Muscle of leg (tissue), 11 donors: ENCODE measurements around the gene TCEANC2. TPM values are rescaled to one million over a fixed set of nuclear protein-coding genes. Genes with fewer than 3 reads are reported as not detected.

ENCODE experiments used
- DNase-seq: peaks from one replicate; pipeline ENCODE4 v3.0.0; 2013
- H3K27ac ChIP-seq: one replicate; pipeline ENCODE4 v1.5.1; 2013; ENCODE audit warnings: mild to moderate bottlenecking, low read length, control low read depth
- H3K27me3 ChIP-seq: one replicate; pipeline ENCODE4 v1.6.1; 2013; ENCODE audit warnings: low read length; ENCODE audit not compliant: control insufficient read depth, insufficient read depth
- H3K36me3 ChIP-seq: one replicate; pipeline ENCODE4 v1.6.1; 2013; ENCODE audit warnings: low read length; ENCODE audit not compliant: control insufficient read depth, insufficient read depth
- H3K4me1 ChIP-seq: one replicate; pipeline ENCODE4 v1.6.1; 2013; ENCODE audit warnings: low read length; ENCODE audit not compliant: control insufficient read depth, insufficient read depth
- H3K4me3 ChIP-seq: one replicate; pipeline ENCODE4 v1.5.1; 2013; ENCODE audit warnings: low read length, control low read depth
- H3K9me3 ChIP-seq: replicated peaks from 2 replicates; pipeline ENCODE4 v1.6.1; 2013; ENCODE audit warnings: low read depth, low read length; ENCODE audit not compliant: control insufficient read depth
- WGBS: methylation state at CpG from one replicate; pipeline ENCODE4 v1.1.5; 2013; ENCODE audit warnings: missing lambda C conversion rate; ENCODE audit not compliant: insufficient coverage; 5-methylcytosine and 5-hydroxymethylcytosine counted together
- polyA plus RNA-seq, 8 donors: library from polyadenylated mRNA; unstranded; fragments of 120-200 nt; gene quantifications; one replicate each; pipeline versions ENCODE4 v1.2.1 to v1.2.3, GENCODE V29; 2013; ENCODE audit warnings: inconsistent platforms in 1 of 8, low replicate concordance in 1 of 8; ENCODE audit not compliant: insufficient read length in 8 of 8, insufficient read depth in 1 of 8
- total RNA-seq: library from RNA; stranded (reverse); fragments of 120-200 nt; gene quantifications from one replicate; pipeline ENCODE4 v1.2.4, GENCODE V29; 2013

The TCEANC2 gene
- total and polyA plus RNA-seq, 9 donors = 4.0 to 6.2 (median 4.8) TPM

DNA sequence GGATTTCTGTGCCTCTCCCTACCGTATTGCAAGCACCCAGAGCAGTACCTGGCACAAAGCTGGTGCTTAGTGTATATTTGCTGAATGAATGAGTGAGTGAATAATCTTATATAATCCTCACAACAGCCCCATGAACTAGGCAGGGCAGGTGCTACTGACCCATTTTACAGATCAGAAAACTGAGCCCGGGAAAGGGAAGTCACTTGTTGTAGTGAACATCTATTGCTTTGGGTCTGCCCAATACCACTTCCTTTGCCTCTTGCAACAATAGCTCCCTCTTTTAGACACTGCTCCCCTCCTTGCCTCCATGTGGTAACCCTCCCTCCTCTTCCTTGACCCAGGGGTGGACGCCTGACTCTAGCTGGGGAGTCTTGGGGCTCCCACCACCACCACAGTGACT lies 96.3 kb downstream of the TCEANC2 start:
- WGBS = no CpG with 5 or more reads among the region's 3 CpGs
- H3K27me3 ChIP-seq = peaks cover 3% of the 10 kb centered on the region
- no peaks in the 10 kb centered on the region for H3K36me3 ChIP-seq
- DNase-seq = no peak
- peaks cover 8% of the 10 kb centered on the region for H3K4me1 ChIP-seq
- no peak overlapping the region for H3K4me3 ChIP-seq
- H3K9me3 ChIP-seq = no peaks in the 10 kb centered on the region
- no peak overlapping the region for H3K27ac ChIP-seq

DNA sequence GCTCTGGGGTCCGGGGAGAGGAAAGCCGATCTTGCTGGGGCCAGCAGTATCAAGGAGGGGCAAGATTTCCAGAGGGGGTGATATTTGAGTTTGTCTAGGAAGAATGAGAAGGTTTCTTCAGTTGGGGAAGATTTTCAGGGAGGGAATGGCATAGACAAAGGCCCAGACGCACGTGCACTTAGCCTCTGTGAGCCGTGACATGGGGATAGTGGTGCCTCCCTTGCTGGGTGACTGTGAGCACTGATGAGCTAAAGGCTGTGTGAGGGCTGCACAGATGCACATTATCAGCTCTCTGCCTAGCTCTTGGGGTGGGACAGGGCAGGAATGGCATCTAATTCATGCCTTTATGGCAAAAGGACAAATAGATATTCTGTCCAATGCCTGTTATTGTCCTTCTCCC lies 97.6 kb downstream of the TCEANC2 start:
- H3K36me3 ChIP-seq = no peaks in the 10 kb centered on the region
- no peak overlapping the region for H3K27ac ChIP-seq
- no peaks in the 10 kb centered on the region for H3K9me3 ChIP-seq
- DNase-seq = no peak
- H3K4me3 ChIP-seq = no peak overlapping the region
- peaks cover 3% of the 10 kb centered on the region for H3K27me3 ChIP-seq
- WGBS = 78% methylated on average over 4 of the region's 5 CpGs
- H3K4me1 ChIP-seq = peaks cover 8% of the 10 kb centered on the region

DNA sequence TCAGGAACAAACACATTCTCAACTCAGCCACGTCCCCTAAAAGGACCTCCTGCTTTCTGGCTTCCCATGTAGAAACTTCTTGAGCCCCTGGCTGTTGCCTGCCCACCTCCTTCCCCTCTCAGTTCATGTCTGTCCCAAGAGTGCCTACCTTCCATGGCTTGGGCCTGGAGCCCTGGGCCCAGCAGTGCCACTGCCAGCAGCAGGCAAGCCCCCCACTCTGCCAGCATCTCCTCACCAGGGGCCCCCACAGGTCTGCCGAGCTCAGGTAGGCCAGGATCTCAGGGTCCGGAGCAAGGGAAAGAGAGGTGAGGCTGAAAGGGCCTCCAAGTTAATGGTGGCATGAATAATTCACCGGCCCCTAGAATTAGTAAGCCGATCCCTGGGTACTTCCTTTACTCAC lies 99.3 kb downstream of the TCEANC2 start, which contains the start of gene CDCP2:
Gene CDCP2 (minus strand): TSS at position 305 of the 400 bp plus-strand sequence. CDS start 78 bp downstream, at position 227.
- no peaks in the 10 kb centered on the region for H3K36me3 ChIP-seq
- DNase-seq = no peak
- peak within 1 kb of the TSS; percentile 9 for H3K27ac ChIP-seq
- H3K27me3 ChIP-seq = peaks cover 3% of the 10 kb centered on the region
- no peak within 1 kb of the TSS for H3K4me3 ChIP-seq
- WGBS = 100% methylated on average over 1 of the region's 5 CpGs
- no peaks in the 10 kb centered on the region for H3K9me3 ChIP-seq
- peaks cover 8% of the 10 kb centered on the region for H3K4me1 ChIP-seq

DNA sequence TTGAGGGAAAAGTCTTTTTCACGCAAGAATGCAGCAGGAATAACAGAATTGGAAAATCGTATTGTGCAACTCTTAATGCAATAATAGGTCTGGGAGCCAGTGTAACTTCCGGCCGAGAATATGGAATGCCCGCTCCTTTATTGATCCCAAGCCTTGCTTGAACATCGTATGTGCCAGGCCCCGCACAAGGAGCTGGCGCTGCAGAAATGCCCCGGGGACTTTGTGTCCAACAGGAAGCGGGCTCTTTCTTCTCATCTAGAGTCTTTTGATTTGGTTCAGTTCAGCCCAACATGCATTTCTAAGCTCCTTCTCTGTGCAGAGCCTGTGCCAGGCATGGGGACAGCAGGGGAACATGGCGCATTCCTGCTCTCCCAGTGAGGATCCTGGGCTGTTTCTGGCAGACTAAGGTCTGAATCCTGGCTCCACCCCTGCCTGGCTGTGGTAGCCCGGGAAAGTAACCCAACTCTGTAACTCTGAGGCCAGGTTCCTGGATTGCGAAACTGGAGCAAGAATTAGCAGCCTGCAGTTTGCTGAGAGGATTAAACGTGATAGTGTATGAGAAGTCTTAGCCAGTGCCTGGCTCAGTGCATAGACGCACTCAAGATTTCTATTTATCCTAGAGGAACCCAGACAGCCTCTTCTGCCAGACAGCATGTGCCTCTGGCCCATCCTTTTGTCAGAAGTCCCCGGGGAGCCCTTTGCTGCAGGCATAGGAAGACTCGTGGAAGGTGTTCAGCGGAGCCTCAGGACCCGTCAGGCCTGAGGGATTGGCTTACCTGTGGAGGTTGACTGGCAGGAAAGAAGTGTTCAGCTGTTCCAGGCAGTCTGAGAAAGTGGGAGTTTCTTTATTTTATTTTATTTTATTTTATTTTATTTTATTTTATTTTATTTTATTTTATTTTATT lies 100.4 kb downstream of the TCEANC2 start:
- DNase-seq = peak; percentile 80
- H3K4me3 ChIP-seq = no peak overlapping the region
- peaks cover 3% of the 10 kb centered on the region for H3K27me3 ChIP-seq
- peak overlapping the region; percentile 9 for H3K27ac ChIP-seq
- peaks cover 8% of the 10 kb centered on the region for H3K4me1 ChIP-seq
- no peaks in the 10 kb centered on the region for H3K36me3 ChIP-seq
- WGBS = 23% methylated on average over 13 of the region's 19 CpGs
- H3K9me3 ChIP-seq = no peaks in the 10 kb centered on the region

Other genes with a start within 250 kb of the TCEANC2 start
- gene NDC1, start 215.3 kb upstream of the TCEANC2 start, total RNA-seq = 11.3 TPM
- 10 to 100 TPM in 7 of 8 donors, 1 to 10 TPM in 1; 9.3 to 16.0 (median 12.2) TPM for gene NDC1, start 215.3 kb upstream of the TCEANC2 start, polyA plus RNA-seq
- 15.1 TPM for gene YIPF1, start 163.8 kb upstream of the TCEANC2 start, total RNA-seq
- 10 to 100 TPM; 12.4 to 18.0 (median 15.3) TPM for gene YIPF1, start 163.8 kb upstream of the TCEANC2 start, polyA plus RNA-seq
- gene DIO1, start 159.4 kb upstream of the TCEANC2 start, total RNA-seq = not detected
- gene DIO1, start 159.4 kb upstream of the TCEANC2 start, polyA plus RNA-seq = under 1 TPM in 5 of 8 donors, not detected in 3; 0.10 to 0.31 (median 0.15) TPM
- 23.8 TPM for gene IFT25, start 107.9 kb upstream of the TCEANC2 start, total RNA-seq
- gene IFT25, start 107.9 kb upstream of the TCEANC2 start, polyA plus RNA-seq = 10 to 100 TPM; 22.4 to 30.3 (median 25.8) TPM
- gene LRRC42, start 107.3 kb upstream of the TCEANC2 start, total RNA-seq = 19.3 TPM
- 10 to 100 TPM; 21.1 to 30.2 (median 24.2) TPM for gene LRRC42, start 107.3 kb upstream of the TCEANC2 start, polyA plus RNA-seq
- not detected for gene LDLRAD1, start 35.4 kb upstream of the TCEANC2 start, total RNA-seq
- under 1 TPM in 1 of 8 donors, not detected in 7; 0.30 TPM for gene LDLRAD1, start 35.4 kb upstream of the TCEANC2 start, polyA plus RNA-seq
- gene TMEM59, start 404 bp upstream of the TCEANC2 start, total RNA-seq = 196 TPM
- gene TMEM59, start 404 bp upstream of the TCEANC2 start, polyA plus RNA-seq = 100 to 1,000 TPM; 127 to 183 (median 151) TPM
- gene CDCP2, start 99.4 kb downstream of the TCEANC2 start, total RNA-seq = not detected
- under 1 TPM in 2 of 8 donors, not detected in 6; 0.13 to 0.16 TPM for gene CDCP2, start 99.4 kb downstream of the TCEANC2 start, polyA plus RNA-seq
- gene CYB5RL, start 146.4 kb downstream of the TCEANC2 start, total RNA-seq = 5.6 TPM
- gene CYB5RL, start 146.4 kb downstream of the TCEANC2 start, polyA plus RNA-seq = 1 to 10 TPM; 4.5 to 8.0 (median 5.5) TPM
- 45.0 TPM for gene MRPL37, start 146.6 kb downstream of the TCEANC2 start, total RNA-seq
- 10 to 100 TPM; 59.3 to 70.2 (median 62.9) TPM for gene MRPL37, start 146.6 kb downstream of the TCEANC2 start, polyA plus RNA-seq